HepG2 (cell line): ENCODE measurements around the gene INHA. TPM values are rescaled to one million over a fixed set of nuclear protein-coding genes. Genes with fewer than 3 reads are reported as not detected.

Experiments
- CAMTA2 ChIP-seq: sonication (generic); formaldehyde crosslinking; IDR thresholded peaks from 2 replicates; pipeline ENCODE4 v1.4.0; 2020; ENCODE audit warnings: mild to moderate bottlenecking, missing genetic modification reagents, borderline replicate concordance
- DMAP1 ChIP-seq: IDR thresholded peaks from 2 replicates; pipeline ENCODE4 v1.6.1; 2016
- FOXP4 ChIP-seq: sonication (generic); formaldehyde crosslinking; IDR thresholded peaks from 2 replicates; pipeline ENCODE4 v1.4.0; 2020; ENCODE audit warnings: missing genetic modification reagents
- JARID2 ChIP-seq: sonication (generic); formaldehyde crosslinking; IDR thresholded peaks from 2 replicates; pipeline ENCODE4 v1.8.1; 2023; ENCODE audit warnings: missing genetic modification reagents, inconsistent platforms; ENCODE audit not compliant: insufficient replicate concordance
- MAF1 ChIP-seq: sonication (generic); formaldehyde crosslinking; IDR thresholded peaks from 2 replicates; pipeline ENCODE4 v1.5.0; 2020; ENCODE audit warnings: missing genetic modification reagents, borderline replicate concordance
- NFAT5 ChIP-seq: sonication (generic); formaldehyde crosslinking; IDR thresholded peaks from 2 replicates; pipeline ENCODE4 v1.4.0; 2020; ENCODE audit warnings: missing genetic modification reagents
- NFKBIZ ChIP-seq: IDR thresholded peaks from 2 replicates; pipeline ENCODE4 v1.6.1; 2018; ENCODE audit warnings: missing genetic modification reagents, missing compliant biosample characterization
- NFRKB ChIP-seq: fragments of 450-650 bp; IDR thresholded peaks from 2 replicates; pipeline ENCODE4 v1.6.1; 2017
- TARDBP ChIP-seq: sonication (generic); formaldehyde crosslinking; IDR thresholded peaks from 2 replicates; pipeline ENCODE4 v1.8.0; 2022; ENCODE audit warnings: mild to moderate bottlenecking, missing genetic modification reagents
- ZBTB21 ChIP-seq: sonication (generic); formaldehyde crosslinking; IDR thresholded peaks from 2 replicates; pipeline ENCODE4 v1.4.0; 2020; ENCODE audit warnings: missing genetic modification reagents
- ZFP91 ChIP-seq: sonication (generic); formaldehyde crosslinking; IDR thresholded peaks from 2 replicates; pipeline ENCODE4 v1.9.0; 2022; ENCODE audit warnings: missing genetic modification reagents, mild to moderate bottlenecking, borderline replicate concordance
- ZNF777 ChIP-seq: sonication (generic); formaldehyde crosslinking; IDR thresholded peaks from 2 replicates; pipeline ENCODE4 v1.4.0; 2020; ENCODE audit warnings: missing genetic modification reagents
- polyA plus RNA-seq, 8 experiments: library from polyadenylated mRNA; depleted of rRNA in 3 of 8; stranded (reverse) in 7 of 8; unstranded in 1 of 8; fragments of >200 nt; fragmentation: Illumina TruSeq in 4 of 8; extraction: Trizol in 4 of 8; gene quantifications; 2 replicates each; pipeline versions ENCODE4 v1.2.1 to v1.2.3, GENCODE V29; 2011 to 2016; ENCODE audit warnings: low read depth in 4 of 8, missing spikeins in 1 of 8, mixed read lengths in 1 of 8; ENCODE audit not compliant: insufficient read depth in 1 of 8
- total RNA-seq, 5 experiments: library from RNA; depleted of rRNA; stranded (reverse); fragments of >200 nt; fragmentation: Illumina TruSeq; extraction: Trizol; gene quantifications; 2 replicates each; pipeline ENCODE4 v1.2.3, GENCODE V29; 2016; ENCODE audit warnings: low read depth in 1 of 5
- TF ChIP-seq, protein P1 (sequence below): sonication (generic); formaldehyde crosslinking; IDR thresholded peaks from 2 replicates; pipeline ENCODE4 v1.5.1; 2020; ENCODE audit warnings: missing genetic modification reagents, mild to moderate bottlenecking, borderline replicate concordance
- TF ChIP-seq, protein P2 (sequence below), 2 experiments: fragments of 450-650 bp in 1 of 2; sonication (generic) in 1 of 2; formaldehyde crosslinking; IDR thresholded peaks; 2 replicates each; pipeline versions ENCODE4 v1.5.0 to v1.8.0; 2020 to 2022; ENCODE audit warnings: mild to moderate bottlenecking in 1 of 2, missing genetic modification reagents in 1 of 2

The INHA gene
- total and polyA plus RNA-seq, 2 of the 13 experiments (the other 11 are each of a cell fraction or from before 2014, with no cell fraction given): 4.1 to 15.2 TPM

- TF ChIP-seq FOXP4: peak; percentile 56; the same call in 1 of the 2 replicates
- TF ChIP-seq, protein P1, sequence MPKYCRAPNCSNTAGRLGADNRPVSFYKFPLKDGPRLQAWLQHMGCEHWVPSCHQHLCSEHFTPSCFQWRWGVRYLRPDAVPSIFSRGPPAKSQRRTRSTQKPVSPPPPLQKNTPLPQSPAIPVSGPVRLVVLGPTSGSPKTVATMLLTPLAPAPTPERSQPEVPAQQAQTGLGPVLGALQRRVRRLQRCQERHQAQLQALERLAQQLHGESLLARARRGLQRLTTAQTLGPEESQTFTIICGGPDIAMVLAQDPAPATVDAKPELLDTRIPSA: no peak
- no peak for TF ChIP-seq CAMTA2 (CRISPR knock-in tag)
- no peak for TF ChIP-seq ZBTB21 (CRISPR knock-in tag)
- no peak; the same call in 1 of the 2 replicates for TF ChIP-seq NFRKB
- 0 out of 2 replicates have a peak, but pooled peaks have one; percentile 37 for TF ChIP-seq MAF1 (CRISPR knock-in tag)
- TF ChIP-seq JARID2 (CRISPR knock-in tag): no peak
- TF ChIP-seq, protein P2, sequence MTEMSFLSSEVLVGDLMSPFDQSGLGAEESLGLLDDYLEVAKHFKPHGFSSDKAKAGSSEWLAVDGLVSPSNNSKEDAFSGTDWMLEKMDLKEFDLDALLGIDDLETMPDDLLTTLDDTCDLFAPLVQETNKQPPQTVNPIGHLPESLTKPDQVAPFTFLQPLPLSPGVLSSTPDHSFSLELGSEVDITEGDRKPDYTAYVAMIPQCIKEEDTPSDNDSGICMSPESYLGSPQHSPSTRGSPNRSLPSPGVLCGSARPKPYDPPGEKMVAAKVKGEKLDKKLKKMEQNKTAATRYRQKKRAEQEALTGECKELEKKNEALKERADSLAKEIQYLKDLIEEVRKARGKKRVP (CRISPR knock-in tag; IDR thresholded peaks at IDR 0.05): peak in 1 of 2 experiments; percentile 84; a peak in 2 of 4 replicates
- no peak for TF ChIP-seq ZNF777 (CRISPR knock-in tag)
- TF ChIP-seq NFKBIZ (CRISPR knock-in tag): no peak
- no peak; the same call in 1 of the 2 replicates for TF ChIP-seq DMAP1 (CRISPR knock-in tag)
- no peak for TF ChIP-seq NFAT5 (CRISPR knock-in tag)
- TF ChIP-seq TARDBP (CRISPR knock-in tag): peak; percentile 94
- peak; percentile 85 for TF ChIP-seq ZFP91 (CRISPR knock-in tag)
These were observed 536 bp upstream of the INHA start, which contains the start of gene OBSL1 (continued) for GRCh38 chr2:219571311-219572236.
